Activated CD8-positive, alpha-beta memory T cell treated with anti-CD3 and anti-CD28 coated beads, Interleukin-2, amount 50 U/mL, for 48 hours (primary cell): ENCODE results near the gene DOC2A.
A peak's percentile ranks its signal among the peaks of the same experiment; 100 is the strongest.

Experiments used
- DNase-seq: peaks from one replicate; pipeline ENCODE4 v3.0.0-alpha.2; 2020

DOC2A gene

DNA sequence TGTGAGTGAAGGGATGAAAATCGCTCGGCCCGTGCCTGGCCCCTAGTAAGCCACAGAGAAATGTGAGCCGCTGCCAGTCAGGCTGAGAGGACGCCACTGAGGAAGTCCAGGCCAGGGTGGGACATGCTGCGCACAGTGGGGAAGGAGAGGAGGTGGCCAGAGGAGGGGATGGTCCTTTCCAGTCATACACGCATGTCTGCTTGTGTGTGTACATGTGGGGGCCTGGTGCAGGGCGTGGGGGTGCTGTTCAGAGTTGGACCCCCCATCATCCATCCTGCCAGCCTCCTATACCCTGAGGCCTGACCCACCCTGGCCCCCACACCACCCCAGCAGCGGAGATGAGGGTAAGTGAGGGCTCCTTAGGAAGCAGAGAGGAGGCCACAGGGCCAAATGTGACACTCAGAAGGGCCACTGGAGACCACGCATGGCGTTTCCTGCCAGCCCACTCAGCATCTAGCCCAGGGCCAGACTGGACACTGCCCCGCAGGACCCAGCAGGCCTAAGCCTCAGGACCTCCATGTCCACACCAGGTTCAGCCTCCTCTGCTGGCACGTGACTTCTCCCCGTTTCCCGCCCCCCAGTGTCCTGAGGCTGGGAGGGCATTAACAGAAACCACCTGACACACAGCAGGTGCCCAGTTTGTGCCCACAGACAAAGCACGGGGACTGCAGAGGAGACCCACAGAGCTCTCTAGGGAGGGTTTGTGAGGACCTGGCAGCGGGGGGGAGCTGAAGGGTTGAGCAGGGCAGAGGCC lies 7.0 kb downstream of the DOC2A start:
- DNase-seq, result no peak

DNA sequence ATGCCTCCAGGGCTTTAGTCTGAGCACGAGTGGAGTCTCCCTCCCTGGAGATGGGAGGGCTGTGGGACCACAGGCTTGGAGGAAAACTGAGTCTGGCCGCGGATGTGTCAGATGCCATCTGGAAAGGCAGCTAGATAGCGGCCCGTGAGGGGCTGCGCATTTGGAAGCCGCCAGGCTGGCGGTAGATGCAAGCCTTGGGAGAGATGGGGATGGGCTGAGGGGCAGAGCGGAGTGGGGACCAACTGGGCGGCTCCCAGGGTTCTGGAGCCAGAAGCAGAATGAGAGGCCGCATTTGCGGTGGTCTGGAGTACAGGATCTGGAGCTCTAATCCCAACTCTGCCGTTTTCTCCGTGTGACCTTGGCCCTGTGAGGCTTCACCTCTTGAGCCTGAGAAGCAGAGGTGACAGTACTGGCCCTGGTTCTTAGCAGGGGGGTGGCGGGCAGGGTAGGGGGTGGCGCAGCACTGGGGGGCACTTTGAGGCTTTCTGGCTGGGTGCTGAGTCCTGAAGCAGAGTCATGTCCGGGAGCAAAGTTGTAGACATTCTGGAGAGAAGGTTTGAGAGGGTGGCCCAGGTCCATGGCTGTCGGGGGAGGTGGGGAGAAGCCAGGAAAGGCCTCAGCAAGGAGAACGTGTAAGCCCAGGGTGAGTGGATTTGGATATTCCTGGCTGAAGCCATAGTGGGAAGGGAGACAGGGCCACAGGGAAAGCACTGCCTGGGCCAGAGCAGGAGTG lies 8.0 kb downstream of the DOC2A start:
- no peak for DNase-seq

DNA sequence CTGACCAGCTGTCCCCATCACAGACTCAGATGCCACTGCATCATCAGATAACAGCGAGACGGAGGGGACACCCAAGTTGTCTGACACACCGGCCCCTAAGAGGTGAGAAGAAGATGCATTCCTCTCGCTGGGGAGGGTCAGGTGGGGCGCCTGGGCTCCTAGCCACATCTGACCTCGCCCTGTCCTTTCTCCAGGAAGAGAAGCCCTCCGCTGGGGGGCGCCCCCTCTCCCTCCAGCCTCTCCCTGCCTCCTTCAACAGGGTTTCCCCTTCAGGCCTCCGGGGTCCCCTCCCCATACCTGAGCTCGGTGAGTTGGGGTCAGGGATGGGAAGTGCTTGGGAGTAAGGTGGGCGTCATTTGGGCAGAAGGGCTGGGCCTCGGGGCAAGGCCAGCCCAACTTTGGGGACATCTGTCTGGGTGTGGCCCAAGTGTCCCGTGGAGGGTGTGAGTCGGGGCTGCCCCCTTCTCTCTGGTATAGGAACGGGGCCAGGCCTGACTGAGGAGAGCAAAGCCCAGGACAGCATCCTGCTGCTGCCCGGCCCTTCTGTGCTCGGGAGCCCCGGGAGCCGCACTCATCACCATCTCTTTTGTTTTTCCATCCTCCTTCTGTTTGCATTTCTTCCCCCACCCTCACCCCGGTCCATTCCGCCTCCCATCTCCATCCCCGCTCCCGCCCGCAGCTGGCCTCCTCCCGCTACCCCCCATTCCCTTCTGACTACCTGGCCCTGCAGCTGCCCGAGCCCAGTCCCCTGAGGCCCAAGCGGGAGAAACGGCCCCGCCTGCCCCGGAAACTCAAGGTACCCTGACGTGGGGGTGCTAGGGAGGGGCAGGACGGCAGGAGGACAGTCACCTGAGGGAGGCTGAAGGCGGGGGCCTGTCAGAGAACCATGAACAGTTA lies 9.8 kb downstream of the DOC2A start:
- no peak for DNase-seq

DNA sequence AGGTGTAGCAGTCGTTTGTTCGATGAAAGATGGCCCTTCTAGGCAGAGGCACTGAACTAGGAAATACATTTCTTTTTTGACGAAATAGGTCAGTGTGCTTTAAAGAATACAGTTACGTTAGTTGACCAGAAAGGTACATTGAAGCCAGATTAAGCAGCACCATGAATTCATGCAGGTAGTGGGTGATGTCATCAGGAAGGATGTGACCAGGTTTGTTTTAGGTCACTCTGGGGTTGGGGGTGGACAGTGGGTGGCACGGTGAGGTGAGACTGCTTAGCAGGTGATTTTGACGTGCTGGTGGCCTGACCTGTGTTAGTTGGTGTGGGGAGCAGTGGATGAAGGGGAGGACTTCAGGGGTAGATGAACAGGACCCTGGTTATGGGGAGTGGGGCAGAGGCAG lies 11.2 kb downstream of the DOC2A start:
- no peak for DNase-seq

DNA sequence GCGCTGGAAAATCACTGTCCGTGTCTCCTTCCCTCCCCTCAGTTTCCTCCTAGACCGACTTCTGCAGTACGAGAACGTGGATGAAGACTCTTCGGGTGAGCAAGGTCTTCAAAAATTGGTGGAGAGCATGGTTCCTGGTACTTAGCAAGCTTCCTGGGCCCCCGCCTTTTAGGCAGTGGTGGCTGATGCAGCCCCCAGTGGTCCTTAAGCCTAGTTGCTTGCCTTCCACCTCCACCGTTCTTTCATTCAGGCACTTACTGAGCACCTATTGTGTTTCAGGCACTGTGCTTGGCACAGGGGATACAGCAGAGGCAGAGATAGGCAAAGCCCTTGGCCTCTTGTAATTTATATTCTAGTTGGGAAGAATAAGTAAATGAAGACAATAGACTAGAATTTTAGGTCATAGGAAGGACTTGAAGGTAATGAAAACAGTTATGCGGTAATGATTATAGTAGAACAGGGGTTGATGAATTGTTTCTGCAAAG lies 14.0 kb downstream of the DOC2A start:
- DNase-seq, result no peak

DNA sequence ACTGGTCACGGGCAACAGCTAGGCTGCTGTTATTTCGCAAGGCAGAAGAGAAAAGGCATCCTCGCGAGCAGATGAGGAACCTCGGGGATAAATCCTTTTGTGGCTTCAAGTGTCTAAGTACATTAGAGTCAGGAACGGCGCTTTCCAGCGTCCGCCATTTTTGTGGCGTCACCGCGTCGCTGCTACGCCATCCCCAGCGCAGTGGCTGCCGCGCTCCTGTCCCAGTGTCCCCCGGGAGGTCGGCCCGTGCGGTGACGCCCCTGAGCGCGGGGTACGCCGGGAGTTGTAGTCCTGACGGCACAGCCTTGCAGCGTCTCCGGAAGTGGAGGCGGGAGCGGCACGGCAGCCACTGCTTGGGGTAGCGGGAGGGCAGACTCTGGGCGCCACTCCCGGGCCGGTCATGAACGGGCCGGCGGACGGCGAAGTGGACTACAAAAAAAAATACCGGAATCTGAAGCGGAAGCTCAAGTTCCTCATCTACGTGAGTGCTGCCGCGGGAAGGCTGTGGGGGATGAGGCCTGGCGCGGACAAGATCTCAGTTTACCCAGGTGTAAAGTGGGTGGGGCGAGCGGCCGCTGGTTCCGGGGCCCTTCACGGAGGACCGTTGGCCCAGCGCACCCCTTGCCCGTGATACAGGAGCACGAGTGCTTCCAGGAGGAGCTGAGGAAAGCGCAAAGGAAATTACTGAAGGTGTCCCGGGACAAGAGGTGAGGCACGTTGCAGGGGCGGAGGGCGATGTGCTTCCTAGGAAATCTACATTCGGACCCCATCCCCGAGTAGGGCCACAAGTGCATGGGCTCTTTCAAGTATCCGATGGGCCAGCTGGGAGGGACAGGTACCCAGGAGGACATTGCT lies 14.7 kb downstream of the DOC2A start, which contains the start of gene INO80E:
Gene INO80E, plus strand, starts transcription at position 331 of the 855 bp plus-strand sequence. Its CDS starts 70 bp downstream, at position 401.
- peak; percentile 99 for DNase-seq

DNA sequence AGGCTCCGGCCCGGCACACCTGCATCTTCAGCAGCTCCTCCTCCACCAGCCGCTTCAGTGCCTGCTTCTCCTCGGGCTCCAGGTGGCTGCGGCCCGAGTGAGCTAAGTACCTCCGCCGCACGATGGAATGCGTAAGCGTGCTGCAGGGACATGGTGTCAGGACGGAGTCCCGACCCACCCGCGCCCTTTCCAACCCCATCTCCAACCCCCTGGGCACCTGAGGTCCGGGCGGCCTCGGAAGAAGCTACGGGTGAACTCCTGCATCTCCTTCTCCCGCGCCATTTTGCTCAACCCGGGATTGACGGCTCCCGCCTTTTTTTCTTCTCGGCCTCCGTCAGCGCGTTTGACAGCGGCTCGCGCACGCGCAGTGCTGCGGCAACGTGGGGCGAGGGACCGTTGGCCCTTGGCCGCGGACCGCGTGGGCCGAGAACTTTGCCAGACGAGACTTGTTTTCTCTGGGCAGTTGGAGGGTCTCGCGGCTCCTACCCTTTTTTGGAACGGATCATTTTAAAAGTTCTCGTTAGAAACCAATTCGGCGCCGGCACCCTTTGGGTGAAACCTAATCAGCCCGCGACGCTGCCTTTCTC lies 15.4 kb downstream of the DOC2A start, which contains the start of gene HIRIP3:
Gene HIRIP3, minus strand, starts transcription at position 294 of the 587 bp plus-strand sequence. Its CDS starts 12 bp downstream, at position 282.
- peak; percentile 96 for DNase-seq

DNA sequence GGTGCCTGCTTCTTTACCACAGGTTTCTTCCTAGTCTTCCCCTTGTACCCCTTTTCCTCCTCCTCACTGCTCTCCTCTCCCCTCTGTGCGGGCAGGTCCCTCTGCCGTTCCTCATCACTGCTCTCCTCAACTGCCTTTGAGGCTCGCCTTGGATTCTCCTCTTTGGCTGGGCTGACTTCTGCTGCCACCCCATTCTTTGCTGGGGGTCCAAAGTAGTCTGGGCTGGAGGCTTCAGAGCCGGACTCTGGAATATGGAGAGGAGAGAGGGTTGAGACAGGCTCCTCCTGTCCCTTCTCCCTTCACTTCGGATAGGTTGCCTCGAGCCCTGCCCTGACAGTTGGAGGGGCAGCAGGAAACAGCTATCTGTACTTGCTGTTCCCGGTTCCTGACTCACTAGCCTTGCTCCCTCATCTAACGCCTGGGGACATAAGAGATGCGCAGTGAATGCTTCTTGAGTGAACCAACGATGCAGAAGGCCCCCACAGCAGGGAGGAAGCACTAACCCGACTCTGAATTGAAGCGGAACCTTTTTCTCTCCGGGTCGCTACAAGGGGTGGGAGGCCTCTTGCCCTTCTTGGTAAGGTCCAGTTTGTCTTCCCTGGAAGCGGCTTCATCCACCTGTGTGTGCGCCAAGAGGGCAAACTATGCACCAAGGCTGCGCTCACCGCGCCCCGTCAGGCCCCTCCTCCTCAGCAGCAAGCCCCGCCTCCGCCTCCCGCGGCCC lies 16.1 kb downstream of the DOC2A start:
- DNase-seq, result no peak

DNA sequence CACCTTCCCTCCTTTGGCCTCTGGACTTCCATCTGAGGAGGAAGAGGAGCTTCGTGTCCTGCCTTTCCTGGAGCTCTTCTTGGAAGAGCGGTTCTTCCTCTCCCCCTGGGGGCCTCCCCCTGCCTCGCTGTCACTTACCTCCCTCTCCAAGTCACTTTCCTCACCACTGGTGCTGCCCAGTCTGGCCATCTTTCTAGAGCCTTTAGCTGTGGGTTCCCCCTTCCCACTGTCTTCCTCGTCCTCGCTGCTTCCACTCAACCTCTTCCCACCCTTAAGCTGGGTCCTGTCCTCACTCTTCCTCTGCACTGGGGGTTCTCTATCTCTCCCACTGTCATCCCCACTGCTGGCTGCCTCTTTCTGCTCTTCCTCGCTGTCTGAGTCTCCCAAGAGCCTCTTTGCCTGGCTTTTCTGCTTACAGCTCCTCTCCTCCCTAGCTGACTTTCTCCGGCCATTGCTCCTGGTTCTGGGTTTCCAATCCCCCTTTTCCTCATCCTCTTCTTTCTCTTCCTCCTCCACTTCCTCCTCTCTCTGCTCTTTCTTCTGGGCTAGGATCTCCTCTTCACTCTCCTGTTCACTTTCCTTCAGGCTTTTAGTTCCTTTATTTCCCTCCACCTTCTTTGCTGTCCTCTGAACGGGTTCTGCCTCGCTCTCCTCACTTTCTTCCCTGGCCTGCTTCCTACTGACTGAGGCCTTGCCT lies 16.8 kb downstream of the DOC2A start:
- no peak for DNase-seq

DNA sequence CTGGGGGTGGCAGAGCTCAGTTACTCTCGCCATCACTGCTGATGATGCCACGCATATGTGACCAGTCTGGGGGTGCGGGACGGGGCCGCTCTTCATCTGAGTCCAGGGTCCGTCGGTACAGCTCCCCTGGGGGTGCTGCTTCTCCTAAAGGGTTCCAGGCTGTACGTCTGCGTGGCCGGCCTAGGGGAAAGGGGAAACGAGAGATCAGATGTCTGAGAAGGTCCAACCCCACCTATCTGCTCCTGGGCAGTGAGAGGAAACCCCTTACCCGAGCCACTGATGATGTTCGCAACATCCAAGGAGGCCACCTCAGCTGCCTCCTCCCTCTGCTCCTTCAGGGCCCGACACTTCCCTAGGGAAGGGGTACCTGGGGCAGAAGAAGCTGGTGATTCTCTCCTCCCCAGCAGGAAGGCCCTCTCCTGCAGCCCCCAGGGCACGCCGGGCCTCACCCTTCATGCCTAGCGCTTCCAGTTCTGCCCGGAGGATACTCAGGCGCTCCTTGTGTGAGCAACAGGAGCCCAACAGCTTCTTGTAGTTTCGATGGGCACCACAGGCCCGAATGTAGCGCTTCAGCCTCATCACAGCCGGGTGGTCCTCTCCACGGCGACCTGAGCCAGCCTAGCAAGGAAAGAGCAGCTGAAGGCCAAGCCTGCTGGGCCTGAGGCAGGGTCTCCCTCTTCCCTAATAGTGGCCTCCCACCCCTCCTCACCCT lies 17.5 kb downstream of the DOC2A start:
- no peak for DNase-seq

DNA sequence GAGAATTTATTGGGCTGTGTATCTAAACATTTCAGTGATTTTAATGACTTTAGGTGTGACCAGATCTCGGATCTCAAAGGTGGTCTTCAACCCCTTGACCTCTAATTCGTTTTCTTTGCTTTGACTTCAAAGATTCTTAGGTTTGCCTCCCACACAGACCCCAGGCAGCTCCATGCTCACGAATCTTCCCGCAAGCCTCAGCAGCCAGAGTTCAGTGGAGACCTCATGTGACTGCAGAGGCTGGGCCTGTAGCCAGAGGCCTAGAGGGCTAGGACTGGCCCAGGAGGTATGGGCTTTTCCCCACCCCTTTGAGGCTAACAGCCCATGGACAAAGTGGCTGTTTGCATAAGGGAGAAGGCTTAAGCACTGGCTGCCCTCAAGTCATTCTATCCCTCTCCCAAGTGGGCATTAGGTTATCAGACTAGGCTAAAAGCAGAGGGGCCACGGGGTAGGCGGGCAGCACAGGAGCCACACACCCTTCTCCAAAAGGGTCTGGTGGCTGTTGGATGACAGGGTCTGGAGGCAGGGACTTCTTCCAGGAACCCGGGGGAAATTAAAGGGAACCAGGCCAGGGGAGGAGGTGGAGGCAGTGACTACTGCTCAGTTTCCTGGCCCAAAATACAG lies 18.4 kb downstream of the DOC2A start:
- no peak for DNase-seq

DNA sequence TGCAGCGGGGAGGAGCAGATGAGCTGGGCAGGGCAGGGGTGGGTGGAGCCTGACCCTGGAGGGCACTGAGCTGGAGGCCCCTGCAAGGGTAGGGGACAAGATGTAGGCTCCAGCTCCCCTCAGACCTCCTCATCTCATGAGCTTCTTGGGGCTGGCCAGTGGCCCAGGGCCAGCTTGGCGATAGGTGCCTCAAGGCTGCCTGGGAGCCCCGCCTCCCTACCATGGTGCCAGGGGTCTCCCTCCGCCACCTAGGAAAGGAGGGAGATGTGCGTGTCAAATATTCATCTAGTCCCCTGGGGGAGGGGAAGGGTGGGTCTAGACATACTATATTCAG lies 19.3 kb downstream of the DOC2A start:
- no peak for DNase-seq

DNA sequence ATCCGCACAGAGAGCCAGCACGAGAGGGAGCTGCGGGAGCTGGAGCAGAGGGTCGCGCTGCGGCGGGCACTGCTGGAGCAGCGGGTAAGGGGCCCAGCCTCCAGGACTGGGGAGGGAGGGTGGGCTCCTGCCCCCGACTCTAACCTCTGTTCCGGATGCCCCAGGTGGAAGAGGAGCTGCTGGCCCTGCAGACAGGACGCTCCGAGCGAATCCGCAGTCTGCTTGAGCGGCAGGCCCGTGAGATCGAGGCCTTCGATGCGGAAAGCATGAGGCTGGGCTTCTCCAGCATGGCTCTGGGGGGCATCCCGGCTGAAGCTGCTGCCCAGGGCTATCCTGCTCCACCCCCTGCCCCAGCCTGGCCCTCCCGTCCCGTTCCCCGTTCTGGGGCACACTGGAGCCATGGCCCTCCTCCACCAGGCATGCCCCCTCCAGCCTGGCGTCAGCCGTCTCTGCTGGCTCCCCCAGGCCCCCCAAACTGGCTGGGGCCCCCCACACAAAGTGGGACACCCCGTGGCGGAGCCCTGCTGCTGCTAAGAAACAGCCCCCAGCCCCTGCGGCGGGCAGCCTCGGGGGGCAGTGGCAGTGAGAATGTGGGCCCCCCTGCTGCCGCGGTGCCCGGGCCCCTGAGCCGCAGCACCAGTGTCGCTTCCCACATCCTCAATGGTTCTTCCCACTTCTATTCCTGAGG lies 19.8 kb downstream of the DOC2A start:
- no peak for DNase-seq

DNA sequence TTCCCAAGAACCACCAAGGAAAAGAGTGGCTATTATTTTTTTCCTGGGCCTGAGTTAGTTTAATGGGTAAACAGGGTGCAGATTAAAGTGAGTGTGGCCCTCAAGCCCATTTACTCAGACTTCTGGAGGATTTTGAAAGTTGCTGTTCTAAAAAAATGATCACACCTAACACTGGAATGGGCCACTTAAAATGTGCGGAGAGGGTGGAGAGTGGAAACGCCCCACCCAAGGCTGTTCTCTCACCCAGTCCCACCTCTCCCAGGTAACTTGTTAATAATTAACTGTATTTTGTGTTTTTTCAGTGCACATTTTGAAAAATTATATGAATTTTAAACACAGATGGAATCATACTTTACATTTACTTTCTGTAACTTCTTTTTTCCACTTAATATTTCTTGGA lies 20.8 kb downstream of the DOC2A start:
- no peak for DNase-seq

DNA sequence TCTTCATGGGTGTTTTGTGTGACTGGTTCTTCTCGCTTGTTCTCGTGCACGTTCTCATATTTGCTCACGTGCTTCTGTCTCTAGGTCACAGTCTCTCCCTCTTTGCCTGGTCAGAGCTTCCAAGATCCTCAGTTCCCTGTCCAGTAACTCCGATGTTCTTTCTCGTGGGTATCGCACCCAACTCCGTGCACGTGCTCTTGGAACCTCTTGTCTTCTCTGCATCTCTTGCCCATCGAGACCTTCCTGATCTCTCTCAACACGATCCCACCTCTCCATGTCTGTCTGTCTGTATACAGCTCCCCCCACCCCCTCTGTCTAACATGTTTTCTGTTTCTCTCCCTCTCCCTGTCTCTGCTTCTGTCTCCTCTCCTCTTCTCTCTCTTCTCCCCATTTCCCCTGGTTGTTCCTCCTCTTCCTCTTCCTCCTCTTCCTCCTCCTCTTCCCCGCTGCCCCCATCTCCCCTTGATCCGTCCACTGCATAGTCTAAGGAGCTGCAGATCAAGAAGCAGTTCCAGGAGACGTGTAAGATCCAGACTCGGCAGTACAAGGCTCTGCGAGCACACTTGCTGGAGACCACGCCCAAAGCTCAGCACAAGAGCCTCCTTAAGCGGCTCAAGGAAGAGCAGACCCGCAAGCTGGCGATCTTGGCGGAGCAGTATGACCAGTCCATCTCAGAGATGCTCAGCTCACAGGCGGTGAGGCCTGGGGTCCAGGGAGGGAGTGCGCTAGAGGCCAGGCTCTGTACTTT lies 21.5 kb downstream of the DOC2A start:
- no peak for DNase-seq

DNA sequence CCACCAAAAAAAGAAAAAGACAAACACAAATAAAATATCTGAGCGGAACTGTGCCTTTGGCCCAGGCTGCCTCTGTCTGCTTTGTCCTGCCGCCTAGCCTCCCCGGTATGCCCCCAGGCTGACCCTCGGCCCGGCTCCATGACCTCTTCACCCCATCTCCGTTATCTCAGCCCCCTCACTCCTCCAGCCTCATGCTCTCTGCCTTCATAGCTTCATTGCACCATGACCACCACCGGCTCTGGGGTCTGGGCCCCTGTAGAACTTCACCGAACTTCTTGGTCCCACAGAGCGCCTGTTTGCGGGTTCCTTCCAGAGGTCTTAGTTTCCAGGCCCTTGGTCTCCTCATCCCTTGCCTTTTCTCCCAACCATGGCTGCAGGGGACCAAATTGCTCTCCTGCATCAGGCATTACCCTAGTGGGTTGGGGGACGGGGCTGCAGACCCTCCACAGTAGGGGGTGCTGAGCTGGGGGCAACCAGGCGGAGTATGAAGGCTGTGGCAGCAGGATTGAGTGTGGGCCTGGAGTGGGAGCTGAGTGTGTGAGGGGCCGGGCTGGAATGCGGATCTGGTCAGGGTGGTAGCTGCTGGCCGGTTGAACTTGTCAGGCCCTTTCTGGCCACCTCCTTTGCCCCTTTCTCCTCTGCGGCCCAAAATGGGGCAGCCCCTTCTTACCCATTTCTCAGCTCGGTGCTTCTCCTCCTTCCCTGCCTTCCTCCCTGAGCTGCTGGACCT lies 22.3 kb downstream of the DOC2A start:
- no peak for DNase-seq
